Esophagus muscularis mucosa (tissue), 4 donors: Measurements from ENCODE around the gene PLEKHG3. TPM values are rescaled to one million over a fixed set of nuclear protein-coding genes. Genes with fewer than 3 reads are reported as not detected.
A peak's percentile ranks its signal among the peaks of the same experiment; 100 is the strongest.

ENCODE experiments used
- DNase-seq: peaks from one replicate; pipeline ENCODE4 v3.0.0-alpha.2; 2017; ENCODE audit errors: extremely low spot score
- H3K27ac ChIP-seq, 4 donors: fragments of 200-600 bp; sonication (generic); replicated peaks in 1 of 4; 1 replicate in 3 of 4; 2 replicates in 1 of 4; pipeline ENCODE4 v1.5.1; 2016 to 2019; ENCODE audit warnings: mild to moderate bottlenecking in 1 of 4
- H3K27me3 ChIP-seq, 4 donors: fragments of 200-600 bp; sonication (generic); one replicate each; pipeline versions ENCODE4 v1.5.1 to v1.6.0; 2016 to 2019
- H3K36me3 ChIP-seq, 4 donors: fragments of 200-600 bp; sonication (generic); one replicate each; pipeline ENCODE4 v1.5.1; 2016 to 2019
- H3K4me1 ChIP-seq, 4 donors: fragments of 200-600 bp; sonication (generic); one replicate each; pipeline ENCODE4 v1.5.1; 2016 to 2019
- H3K4me3 ChIP-seq, 4 donors: fragments of 200-600 bp; sonication (generic); 1 replicate in 2 of 4; 2 replicates in 2 of 4; pipeline ENCODE4 v1.5.1; 2016 to 2019; ENCODE audit warnings: mild to moderate bottlenecking in 4 of 4, moderate library complexity in 1 of 4
- H3K9me3 ChIP-seq, 4 donors: fragments of 200-600 bp; sonication (generic); 1 replicate in 3 of 4; 2 replicates in 1 of 4; pipeline ENCODE4 v1.5.1; 2016 to 2019
- CTCF ChIP-seq, 3 experiments: fragments of 200-600 bp in 2 of 3; fragments of 450-650 bp in 1 of 3; sonication (generic) in 2 of 3; IDR thresholded peaks; one replicate each; pipeline ENCODE4 v1.5.1; 2017 to 2019; ENCODE audit warnings: antibody characterized with exemption in 3 of 3, mild to moderate bottlenecking in 2 of 3, moderate library complexity in 1 of 3
- EP300 ChIP-seq: sonication (generic); formaldehyde crosslinking; IDR thresholded peaks from one replicate; pipeline ENCODE4 v1.6.1; 2017; ENCODE audit warnings: antibody characterized with exemption
- POLR2A ChIP-seq: fragments of 450-650 bp; IDR thresholded peaks from one replicate; pipeline ENCODE4 v1.6.1; 2017; ENCODE audit warnings: antibody characterized with exemption, moderate library complexity, mild to moderate bottlenecking, low read depth
- POLR2AphosphoS5 ChIP-seq, 2 donors: sonication (generic); formaldehyde crosslinking; IDR thresholded peaks; one replicate each; pipeline ENCODE4 v1.6.1; 2017; ENCODE audit warnings: antibody characterized with exemption in 2 of 2
- WGBS: methylation state at CpG from one replicate; pipeline ENCODE4 v1.1.5; 2018; 5-methylcytosine and 5-hydroxymethylcytosine counted together
- intact Hi-C: fragments of 100-400 bp; cut with DNase I; formaldehyde crosslinking; loops from one replicate; pipeline ENCODE4 v1.15.1; 2023
- total RNA-seq, 4 donors: library from RNA; depleted of rRNA; stranded (reverse); fragments of >200 nt; gene quantifications; one replicate each; pipeline versions ENCODE4 v1.1.0 to v1.2.1, GENCODE V29; 2016

Gene PLEKHG3
- total RNA-seq, 4 donors from 2014 or later = 21.7 to 66.7 (median 35.1) TPM

GRCh38 chr14:64695071-64695470 lies 9.2 kb upstream of the PLEKHG3 start:
- WGBS = 94% methylated on average over 2 of the region's 2 CpGs
- Histone ChIP-seq H3K27ac (no peak overlapping the region), H3K4me3 (no peak overlapping the region), H3K9me3 (no peaks in the 10 kb centered on the region), H3K27me3 (no peaks in the 10 kb centered on the region), H3K4me1 (peaks cover 20 to 39% (median 35%) of the 10 kb centered on the region in 4 donors), H3K36me3 (no peaks in the 10 kb centered on the region)
- TF ChIP-seq EP300 (no peak), POLR2A (no peak), CTCF (IDR thresholded peaks at IDR 0.05) (no peak)
- intact Hi-C loops = no loop called here
- DNase-seq = no peak

GRCh38 chr14:64696355-64696857 lies 7.8 kb upstream of the PLEKHG3 start:
- Histone ChIP-seq H3K4me3 (no peak overlapping the region), H3K4me1 (peaks cover 20 to 39% (median 35%) of the 10 kb centered on the region in 4 donors), H3K9me3 (no peaks in the 10 kb centered on the region), H3K36me3 (no peaks in the 10 kb centered on the region), H3K27me3 (no peaks in the 10 kb centered on the region), H3K27ac (peak overlapping the region; percentile 38 to 65 (median 46))
- TF ChIP-seq EP300 = no peak
- TF ChIP-seq POLR2AphosphoS5 (IDR thresholded peaks at IDR 0.05) = peak; percentile 50 to 75
- no peak for TF ChIP-seq POLR2A
- no peak for TF ChIP-seq CTCF (IDR thresholded peaks at IDR 0.05)
- no peak for DNase-seq
- 71% methylated on average over 4 of the region's 4 CpGs for WGBS
- intact Hi-C loops = no loop called here

GRCh38 chr14:64698903-64699302 lies 5.3 kb upstream of the PLEKHG3 start:
- no peak for DNase-seq
- intact Hi-C loops = no loop called here
- Histone ChIP-seq H3K36me3 (no peaks in the 10 kb centered on the region), H3K4me3 (no peak overlapping the region), H3K4me1 (peaks cover 19 to 41% (median 31%) of the 10 kb centered on the region in 4 donors), H3K9me3 (no peaks in the 10 kb centered on the region), H3K27me3 (no peaks in the 10 kb centered on the region), H3K27ac (no peak overlapping the region)
- WGBS = 78% methylated on average over 7 of the region's 7 CpGs
- TF ChIP-seq POLR2AphosphoS5 (IDR thresholded peaks at IDR 0.05) = no peak
- TF ChIP-seq CTCF (IDR thresholded peaks at IDR 0.05) = no peak
- TF ChIP-seq EP300 = no peak
- no peak for TF ChIP-seq POLR2A

- H3K27me3 ChIP-seq = no peaks in the 10 kb centered on the region
- H3K4me1 ChIP-seq = peaks cover 21 to 50% (median 34%) of the 10 kb centered on the region in 4 donors
- no peak overlapping the region for H3K27ac ChIP-seq
- no peaks in the 10 kb centered on the region for H3K9me3 ChIP-seq
- DNase-seq = no peak
- intact Hi-C loops = no loop called here
- WGBS = 62% methylated on average over 2 of the region's 2 CpGs
- no peak overlapping the region for H3K4me3 ChIP-seq
- no peak for TF ChIP-seq POLR2A
- TF ChIP-seq EP300 = no peak
- no peak for TF ChIP-seq CTCF (IDR thresholded peaks at IDR 0.05)
- TF ChIP-seq POLR2AphosphoS5 (IDR thresholded peaks at IDR 0.05) = no peak
- H3K36me3 ChIP-seq = no peaks in the 10 kb centered on the region
These were observed 3.9 kb upstream of the PLEKHG3 start for GRCh38 chr14:64700290-64700689.

- no peaks in the 10 kb centered on the region for H3K27me3 ChIP-seq
- no peak overlapping the region for H3K27ac ChIP-seq
- no peak overlapping the region for H3K4me3 ChIP-seq
- intact Hi-C loops = no loop called here
- DNase-seq = no peak
- WGBS = 92% methylated on average over 4 of the region's 4 CpGs
- H3K36me3 ChIP-seq = no peaks in the 10 kb centered on the region
- no peaks in the 10 kb centered on the region for H3K9me3 ChIP-seq
- TF ChIP-seq POLR2A = no peak
- no peak for TF ChIP-seq EP300
- no peak for TF ChIP-seq CTCF (IDR thresholded peaks at IDR 0.05)
- H3K4me1 ChIP-seq = peaks cover 21 to 56% (median 39%) of the 10 kb centered on the region in 4 donors
These were observed 3.3 kb upstream of the PLEKHG3 start for GRCh38 chr14:64700894-64701293.
